Measurements from ENCODE around the gene PPFIA1.

DNA sequence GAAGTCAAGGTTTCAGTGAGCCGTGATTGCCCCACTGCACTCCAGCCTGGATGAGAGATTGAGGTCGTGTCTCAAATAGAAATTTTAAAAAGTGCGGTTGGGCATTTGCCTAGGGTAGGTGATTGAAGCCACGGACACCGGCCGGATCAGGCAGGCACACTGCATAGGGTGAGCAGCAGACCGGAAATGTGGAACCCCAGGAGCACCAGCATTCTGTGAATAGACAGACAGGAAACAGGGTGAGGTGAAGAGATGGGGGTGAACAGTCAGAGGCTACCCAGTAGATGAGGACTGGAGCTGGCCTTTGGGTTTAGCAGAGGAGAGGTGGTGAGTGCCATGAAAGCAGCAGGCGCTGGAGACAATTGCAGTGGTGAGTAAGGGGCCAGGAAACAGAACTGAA lies 43.5 kb downstream of the PPFIA1 start:
- TF ChIP-seq, protein P1, sequence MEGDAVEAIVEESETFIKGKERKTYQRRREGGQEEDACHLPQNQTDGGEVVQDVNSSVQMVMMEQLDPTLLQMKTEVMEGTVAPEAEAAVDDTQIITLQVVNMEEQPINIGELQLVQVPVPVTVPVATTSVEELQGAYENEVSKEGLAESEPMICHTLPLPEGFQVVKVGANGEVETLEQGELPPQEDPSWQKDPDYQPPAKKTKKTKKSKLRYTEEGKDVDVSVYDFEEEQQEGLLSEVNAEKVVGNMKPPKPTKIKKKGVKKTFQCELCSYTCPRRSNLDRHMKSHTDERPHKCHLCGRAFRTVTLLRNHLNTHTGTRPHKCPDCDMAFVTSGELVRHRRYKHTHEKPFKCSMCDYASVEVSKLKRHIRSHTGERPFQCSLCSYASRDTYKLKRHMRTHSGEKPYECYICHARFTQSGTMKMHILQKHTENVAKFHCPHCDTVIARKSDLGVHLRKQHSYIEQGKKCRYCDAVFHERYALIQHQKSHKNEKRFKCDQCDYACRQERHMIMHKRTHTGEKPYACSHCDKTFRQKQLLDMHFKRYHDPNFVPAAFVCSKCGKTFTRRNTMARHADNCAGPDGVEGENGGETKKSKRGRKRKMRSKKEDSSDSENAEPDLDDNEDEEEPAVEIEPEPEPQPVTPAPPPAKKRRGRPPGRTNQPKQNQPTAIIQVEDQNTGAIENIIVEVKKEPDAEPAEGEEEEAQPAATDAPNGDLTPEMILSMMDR (conservative IDR thresholded peaks at IDR 0.05 in 1 of 2, IDR thresholded peaks at IDR 0.05 in 1 of 2; ENCODE audit: extremely low read depth in 1 of 2, insufficient read depth in 1 of 2, low read depth in 1 of 2, low read length in 2 of 2) = no peak
- TF ChIP-seq EZH2 (IDR thresholded peaks at IDR 0.05; ENCODE audit: borderline replicate concordance, low read length) = no peak
